GM12878 (cell line): Measurements from ENCODE around the gene MOBP. TPM values are rescaled to one million over a fixed set of nuclear protein-coding genes. Genes with fewer than 3 reads are reported as not detected.

Experiments
- CEBPZ ChIP-seq: fragments of 150-350 bp; IDR thresholded peaks from 2 replicates; pipeline ENCODE4 v1.6.1; 2016; ENCODE audit warnings: low read depth, low read length
- MEF2A ChIP-seq: IDR thresholded peaks from 2 replicates; pipeline ENCODE4 v1.6.1; 2011; ENCODE audit warnings: low read depth, mild to moderate bottlenecking, low read length, moderate library complexity; ENCODE audit not compliant: insufficient read depth
- SIX5 ChIP-seq: IDR thresholded peaks from 2 replicates; pipeline ENCODE4 v1.6.1; 2011; ENCODE audit warnings: mild to moderate bottlenecking, low read depth, low read length, moderate library complexity; ENCODE audit not compliant: severe bottlenecking
- SUZ12 ChIP-seq: fragments of 200-600 bp; sonication (generic); IDR thresholded peaks from one replicate; pipeline ENCODE4 v1.6.1; 2018; ENCODE audit warnings: antibody characterized with exemption, mild to moderate bottlenecking; ENCODE audit not compliant: unreplicated experiment
- ZNF207 ChIP-seq: fragments of 450-650 bp; IDR thresholded peaks from 2 replicates; pipeline ENCODE4 v1.6.1; 2014; ENCODE audit warnings: antibody characterized with exemption, mild to moderate bottlenecking, borderline replicate concordance
- ZNF592 ChIP-seq: fragments of 450-650 bp; IDR thresholded peaks from 2 replicates; pipeline ENCODE4 v1.6.1; 2017; ENCODE audit warnings: mild to moderate bottlenecking, moderate library complexity
- polyA plus RNA-seq, 11 experiments: library from polyadenylated mRNA; depleted of rRNA in 4 of 11; unstranded in 6 of 11; stranded (reverse) in 5 of 11; fragments of >200 nt; fragmentation: Nextera tagmentation in 4 of 11; fragmentation: Illumina TruSeq in 1 of 11; extraction: Ambion mirVana in 4 of 11; extraction: Trizol in 1 of 11; gene quantifications; 1 replicate in 1 of 11; 2 replicates in 10 of 11; pipeline versions ENCODE4 v1.2.1 to v1.2.3, GENCODE V29; 2011 to 2016; ENCODE audit warnings: inconsistent platforms in 2 of 11, missing spikeins in 2 of 11, low read depth in 1 of 11
- total RNA-seq, 4 experiments: library from RNA; depleted of rRNA in 3 of 4; stranded (reverse); fragments of >200 nt in 3 of 4; fragmentation: Illumina TruSeq in 1 of 4; extraction: Trizol in 1 of 4; gene quantifications; 2 replicates each; pipeline versions ENCODE4 v1.2.1 to v1.2.3, GENCODE V29; 2013 to 2021

The MOBP gene
- total and polyA plus RNA-seq, 10 of the 15 experiments (the other 5 are each of a cell fraction or from before 2014, with no cell fraction given) = 0.04 to 0.09 (median 0.08) TPM; not detected in 5

DNA sequence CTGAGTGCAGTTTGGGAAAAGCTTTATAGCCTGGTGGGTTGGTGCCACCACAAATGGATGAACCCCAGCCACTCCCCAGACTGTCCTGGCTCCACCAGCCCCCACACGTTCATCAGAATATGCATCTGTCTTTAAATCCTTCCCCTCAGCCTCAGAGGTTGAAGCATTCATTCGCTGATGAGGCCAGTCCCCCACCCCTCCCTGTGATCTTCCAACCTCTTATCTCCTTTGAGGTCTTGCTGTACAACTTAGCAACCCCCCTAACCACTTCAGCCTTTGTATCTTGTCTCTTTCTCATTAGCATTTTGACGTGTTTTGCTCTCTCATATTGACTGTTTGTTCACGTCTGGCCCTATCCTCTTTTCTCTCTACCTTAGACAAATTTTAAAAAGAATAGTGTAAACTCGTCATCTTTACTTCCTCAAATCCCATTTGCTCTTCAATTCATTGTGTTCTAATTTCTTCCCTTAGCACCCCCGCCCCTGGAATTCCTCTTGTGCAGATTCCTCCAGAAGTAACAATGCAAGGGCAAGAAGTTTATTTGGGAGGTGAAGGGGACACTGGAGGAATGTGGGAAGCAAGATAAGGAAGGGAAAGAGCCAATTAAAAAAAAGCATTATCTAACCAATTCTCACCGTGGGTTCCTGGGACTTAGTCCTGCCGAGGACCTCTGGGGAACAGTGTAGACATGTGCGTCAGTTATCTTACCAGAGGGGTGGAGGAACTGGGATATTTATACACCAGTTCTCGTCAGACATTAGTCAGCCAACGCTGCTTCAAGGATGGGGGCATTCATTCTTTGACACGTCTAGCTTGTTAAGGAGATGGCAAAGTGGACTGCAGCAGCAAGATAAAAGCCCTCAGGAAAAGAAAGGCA, 38.6 kb downstream of the MOBP start (continued):
- no peak for TF ChIP-seq CEBPZ
- TF ChIP-seq SUZ12 = no peak
- no peak for TF ChIP-seq ZNF592
- no peak for TF ChIP-seq SIX5
- no peak for TF ChIP-seq MEF2A
- TF ChIP-seq ZNF207 = no peak
